HFFc6 (cell line): ENCODE results near the gene CDK14. TPM values are rescaled to one million over a fixed set of nuclear protein-coding genes. Genes with fewer than 3 reads are reported as not detected.

ENCODE experiments used
- DNase-seq: peaks from one replicate; pipeline ENCODE4 v3.0.0-alpha.2; 2018
- H3K27ac Mint-ChIP-seq: 2 replicates; pipeline ENCODE4 v1.8.0; 2020; ENCODE audit warnings: mild to moderate bottlenecking, mixed read lengths
- H3K27me3 Mint-ChIP-seq: 2 replicates; pipeline ENCODE4 v1.8.0; 2021; ENCODE audit warnings: mild to moderate bottlenecking, moderate library complexity, mixed read lengths; ENCODE audit not compliant: insufficient read depth
- H3K36me3 Mint-ChIP-seq: 2 replicates; pipeline ENCODE4 v1.8.0; 2021; ENCODE audit warnings: low read depth, mixed read lengths
- H3K4me1 Mint-ChIP-seq: 2 replicates; pipeline ENCODE4 v1.8.0; 2020; ENCODE audit warnings: low read depth, mixed read lengths
- H3K4me3 Mint-ChIP-seq: 2 replicates; pipeline ENCODE4 v1.8.0; 2020; ENCODE audit warnings: mild to moderate bottlenecking, moderate library complexity, mixed read lengths
- H3K9me3 Mint-ChIP-seq: 2 replicates; pipeline ENCODE4 v1.8.0; 2020; ENCODE audit warnings: mild to moderate bottlenecking, mixed read lengths
- total RNA-seq, 6 experiments: library from RNA; stranded (reverse); fragmentation: NEBNext Ultra II Directional; extraction: Animal tissue kit (Norgen Biotek cat#: 25700); gene quantifications; 2 replicates in 1 of 6; 3 replicates in 5 of 6; pipeline ENCODE4 v1.2.3, GENCODE V29; 2021
- TF ChIP-seq, protein P1 (sequence below): fragments of 200-600 bp; sonication (generic); IDR thresholded peaks from 2 replicates; pipeline ENCODE4 v1.5.0; 2021; ENCODE audit warnings: antibody characterized with exemption, mild to moderate bottlenecking

CDK14 gene
- total RNA-seq, 6 experiments from 2014 or later, result 18.4 to 28.6 (median 27.2) TPM

DNA sequence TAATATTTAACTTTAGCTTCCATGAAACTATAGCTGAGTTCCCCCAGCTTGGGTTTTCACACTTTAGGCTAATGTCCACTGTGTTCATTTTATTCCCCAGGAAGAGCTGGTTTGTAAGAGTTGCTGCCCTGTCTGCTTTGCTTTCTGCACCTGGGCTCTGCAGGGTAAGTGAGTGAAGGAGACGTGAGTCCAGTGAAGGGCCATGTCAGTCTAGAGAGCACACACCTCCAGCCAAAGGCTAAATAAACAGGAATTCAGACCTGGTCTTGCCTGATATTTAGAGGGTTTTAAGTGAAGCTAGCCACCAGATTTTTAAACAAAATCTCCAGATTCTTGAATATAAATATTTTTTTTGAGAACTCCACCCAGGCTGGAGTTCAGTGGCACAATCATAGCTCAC is 643.7 kb downstream of the CDK14 start:
- no peaks in the 10 kb centered on the region; the same call in 1 of the 2 replicates for H3K27me3 Mint-ChIP-seq
- H3K9me3 Mint-ChIP-seq, result no peaks in the 10 kb centered on the region
- H3K27ac Mint-ChIP-seq, result 0 out of 2 replicates have a peak overlapping the region, but pooled peaks have one; percentile 49

DNA sequence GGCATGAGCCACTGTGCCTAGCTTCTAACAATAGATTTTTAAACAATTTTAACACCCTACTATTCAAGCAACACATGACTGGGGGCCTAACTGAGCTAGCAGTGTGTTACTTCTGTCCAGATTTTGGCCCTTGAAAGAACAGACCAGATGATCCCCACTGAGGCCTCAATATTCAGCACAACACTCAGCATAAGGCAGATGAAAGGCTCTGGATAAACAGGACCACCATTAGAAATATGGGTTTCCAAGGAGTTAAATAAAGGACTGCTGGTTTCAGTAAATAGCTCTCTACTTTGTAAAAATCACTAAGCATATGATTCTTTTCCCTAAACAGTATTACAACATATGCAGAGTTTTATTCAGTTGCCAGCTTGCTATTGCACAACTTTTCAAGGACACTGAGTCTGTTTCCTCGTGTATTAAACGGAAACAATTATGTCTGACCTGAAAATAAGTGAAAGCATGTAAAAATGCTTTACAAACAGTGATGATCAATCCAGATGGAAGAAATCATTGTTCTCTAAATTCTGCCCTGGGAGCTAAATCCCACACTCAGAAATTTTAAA is 644.3 kb downstream of the CDK14 start:
- H3K36me3 Mint-ChIP-seq, result no peaks in the 10 kb centered on the region
- no peaks in the 10 kb centered on the region; the same call in 1 of the 2 replicates for H3K27me3 Mint-ChIP-seq
- peak overlapping the region; percentile 25; the same call in 1 of the 2 replicates for H3K4me3 Mint-ChIP-seq
- peak overlapping the region; percentile 49 for H3K27ac Mint-ChIP-seq
- TF ChIP-seq, protein P1, sequence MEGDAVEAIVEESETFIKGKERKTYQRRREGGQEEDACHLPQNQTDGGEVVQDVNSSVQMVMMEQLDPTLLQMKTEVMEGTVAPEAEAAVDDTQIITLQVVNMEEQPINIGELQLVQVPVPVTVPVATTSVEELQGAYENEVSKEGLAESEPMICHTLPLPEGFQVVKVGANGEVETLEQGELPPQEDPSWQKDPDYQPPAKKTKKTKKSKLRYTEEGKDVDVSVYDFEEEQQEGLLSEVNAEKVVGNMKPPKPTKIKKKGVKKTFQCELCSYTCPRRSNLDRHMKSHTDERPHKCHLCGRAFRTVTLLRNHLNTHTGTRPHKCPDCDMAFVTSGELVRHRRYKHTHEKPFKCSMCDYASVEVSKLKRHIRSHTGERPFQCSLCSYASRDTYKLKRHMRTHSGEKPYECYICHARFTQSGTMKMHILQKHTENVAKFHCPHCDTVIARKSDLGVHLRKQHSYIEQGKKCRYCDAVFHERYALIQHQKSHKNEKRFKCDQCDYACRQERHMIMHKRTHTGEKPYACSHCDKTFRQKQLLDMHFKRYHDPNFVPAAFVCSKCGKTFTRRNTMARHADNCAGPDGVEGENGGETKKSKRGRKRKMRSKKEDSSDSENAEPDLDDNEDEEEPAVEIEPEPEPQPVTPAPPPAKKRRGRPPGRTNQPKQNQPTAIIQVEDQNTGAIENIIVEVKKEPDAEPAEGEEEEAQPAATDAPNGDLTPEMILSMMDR, result no peak
- H3K9me3 Mint-ChIP-seq, result no peaks in the 10 kb centered on the region
- H3K4me1 Mint-ChIP-seq, result peaks cover 62% of the 10 kb centered on the region
- peak; percentile 53 for DNase-seq

More for the DNA sequence above, 643.7 kb downstream of the CDK14 start:
- TF ChIP-seq, protein P1, result no peak
- DNase-seq, result no peak
- no peaks in the 10 kb centered on the region for H3K36me3 Mint-ChIP-seq
- H3K4me3 Mint-ChIP-seq, result peak overlapping the region; percentile 62
- H3K4me1 Mint-ChIP-seq, result peaks cover 67% of the 10 kb centered on the region

DNA sequence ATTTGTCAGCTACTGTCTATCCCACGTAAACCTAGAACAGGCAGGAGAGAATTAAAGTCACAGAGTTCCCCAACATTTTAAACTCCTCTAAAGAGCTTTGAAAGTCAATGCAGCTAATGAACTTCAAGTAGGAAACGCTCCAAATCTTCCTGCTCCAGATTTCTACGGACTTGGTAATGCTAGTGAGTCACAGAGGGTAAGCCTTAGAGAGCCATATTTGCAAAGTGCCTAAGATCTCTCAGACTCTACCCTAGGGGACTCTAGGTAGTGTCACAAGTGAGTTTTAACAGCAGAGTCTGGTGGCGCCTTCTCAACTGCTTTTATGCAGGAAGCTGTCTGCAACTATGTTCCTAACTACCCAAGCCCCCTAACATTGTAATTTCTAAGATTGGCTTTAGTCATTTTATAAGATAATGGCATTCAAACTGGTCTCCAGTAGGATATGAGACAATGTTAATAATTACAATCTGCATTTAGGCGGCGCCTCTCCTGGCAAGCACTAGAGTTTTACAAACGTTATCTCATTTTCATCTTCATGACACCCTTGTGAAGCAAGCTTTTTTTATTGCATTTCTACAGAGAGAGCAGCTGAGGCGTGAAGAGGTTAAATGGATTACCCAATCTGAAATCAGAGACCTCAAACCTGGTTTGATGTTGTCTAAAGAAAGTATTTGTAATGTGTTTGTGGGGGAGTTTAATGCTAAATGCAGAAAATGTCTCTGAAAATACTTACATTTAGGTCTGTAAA is 646.1 kb downstream of the CDK14 start:
- Mint-ChIP-seq H3K27ac (peak overlapping the region; percentile 63), H3K9me3 (no peaks in the 10 kb centered on the region), H3K27me3 (no peaks in the 10 kb centered on the region; the same call in 1 of the 2 replicates), H3K4me3 (peak overlapping the region; percentile 45; the same call in 1 of the 2 replicates), H3K4me1 (peaks cover 61% of the 10 kb centered on the region), H3K36me3 (no peaks in the 10 kb centered on the region)
- peak; percentile 67 for DNase-seq
- TF ChIP-seq, protein P1, result no peak

DNA sequence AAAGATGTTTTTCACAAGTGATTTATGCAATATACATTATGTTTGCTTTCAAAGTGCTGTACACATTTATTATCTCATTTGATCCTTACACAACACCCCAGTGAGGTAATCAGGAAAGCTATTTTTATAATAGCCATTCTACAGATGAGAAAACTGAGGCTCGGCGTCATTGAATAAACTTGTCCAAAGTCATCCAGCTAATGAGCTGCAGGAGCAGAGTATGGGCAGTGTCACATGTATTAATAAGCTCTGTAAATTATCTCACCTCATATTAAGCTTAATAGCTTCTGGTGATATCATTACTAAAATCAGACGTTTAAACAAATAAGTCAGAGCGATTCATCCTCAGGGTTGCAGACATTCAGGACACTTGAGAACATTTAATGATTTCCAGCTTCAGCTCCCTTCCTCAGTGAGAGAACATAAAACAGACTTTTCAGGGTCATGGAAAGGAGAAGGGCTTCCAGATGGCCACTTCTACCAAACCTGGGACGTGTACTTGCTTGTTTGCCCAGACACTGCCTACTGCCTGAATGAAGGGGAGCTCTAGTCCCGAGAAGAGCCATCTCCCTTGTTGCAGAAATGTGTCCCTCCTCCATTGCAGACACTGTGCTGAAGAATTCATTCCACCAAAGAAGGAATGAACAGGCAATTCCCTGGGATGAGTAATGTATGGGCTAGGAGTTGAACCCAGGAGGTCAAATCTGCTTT is 647.6 kb downstream of the CDK14 start:
- H3K4me3 Mint-ChIP-seq, result peak overlapping the region; percentile 79
- H3K27ac Mint-ChIP-seq, result peak overlapping the region; percentile 78
- DNase-seq, result peak; percentile 67
- H3K27me3 Mint-ChIP-seq, result no peaks in the 10 kb centered on the region; the same call in 1 of the 2 replicates
- no peaks in the 10 kb centered on the region for H3K9me3 Mint-ChIP-seq
- peaks cover 74% of the 10 kb centered on the region for H3K4me1 Mint-ChIP-seq
- H3K36me3 Mint-ChIP-seq, result no peaks in the 10 kb centered on the region
- TF ChIP-seq, protein P1, result no peak

DNA sequence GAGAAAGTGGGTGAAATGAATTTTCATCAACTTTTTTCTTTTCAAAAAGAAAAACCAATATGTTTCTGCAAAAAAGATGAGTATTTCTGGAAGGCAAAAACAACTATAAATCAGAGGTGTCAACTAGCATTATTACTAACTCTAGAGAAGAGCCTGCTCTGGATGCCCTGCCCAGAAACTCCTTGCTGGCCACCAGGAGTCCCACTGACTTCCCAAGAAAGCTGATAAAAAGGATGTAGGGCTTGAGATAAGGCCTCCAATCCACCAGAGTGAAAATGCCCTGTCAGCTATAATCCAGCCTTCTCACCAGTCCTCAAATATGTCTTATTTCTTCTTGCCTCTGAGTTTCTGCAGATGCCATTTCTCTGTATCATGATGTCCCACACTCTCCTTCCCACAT is 651.4 kb downstream of the CDK14 start:
- H3K4me3 Mint-ChIP-seq, result no peak overlapping the region
- TF ChIP-seq, protein P1, result peak; percentile 14; the same call in 1 of the 2 replicates
- DNase-seq, result no peak
- H3K27ac Mint-ChIP-seq, result no peak overlapping the region
- peaks cover 61% of the 10 kb centered on the region for H3K4me1 Mint-ChIP-seq
- H3K9me3 Mint-ChIP-seq, result no peaks in the 10 kb centered on the region
- no peaks in the 10 kb centered on the region for H3K36me3 Mint-ChIP-seq
- peaks cover 1% of the 10 kb centered on the region for H3K27me3 Mint-ChIP-seq
